Fibroblast of mammary gland (primary cell): ENCODE results near the gene KANSL1L.

Experiments
- DNase-seq: peaks from one replicate; pipeline ENCODE4 v3.0.0-alpha.2; 2010; ENCODE audit warnings: low read depth
- H3K4me3 ChIP-seq: 2 replicates; pipeline ENCODE4 v1.5.1; 2011; ENCODE audit warnings: low read depth, mild to moderate bottlenecking, low read length, moderate library complexity; ENCODE audit not compliant: control insufficient read depth
- TF ChIP-seq, protein P1 (sequence below): conservative IDR thresholded peaks from 2 replicates; pipeline ENCODE4 v1.5.1; 2011; ENCODE audit warnings: low read depth, low read length, inconsistent platforms; ENCODE audit not compliant: control insufficient read depth, insufficient read depth

Gene KANSL1L

DNA sequence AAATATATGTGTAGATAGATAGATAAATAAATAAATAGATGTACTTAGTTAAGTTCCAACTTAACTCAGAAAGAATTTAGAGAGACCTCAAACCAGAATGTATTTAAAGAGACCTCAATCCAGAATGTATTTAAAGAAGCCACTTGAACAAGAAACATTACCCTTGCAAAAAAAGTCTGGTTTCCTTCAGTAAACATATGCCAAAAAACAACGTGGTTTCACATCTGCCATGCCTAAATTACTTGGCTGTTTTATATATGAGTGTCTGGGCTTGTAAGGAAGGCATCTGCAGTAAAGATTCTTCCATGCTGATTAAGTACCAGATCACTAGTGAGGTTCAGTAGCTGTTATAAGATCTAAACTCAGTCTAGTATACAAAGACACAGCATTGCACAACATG lies 197.9 kb downstream of the KANSL1L start:
- no peak overlapping the region for H3K4me3 ChIP-seq
- peak; percentile 3 for DNase-seq
- TF ChIP-seq, protein P1, sequence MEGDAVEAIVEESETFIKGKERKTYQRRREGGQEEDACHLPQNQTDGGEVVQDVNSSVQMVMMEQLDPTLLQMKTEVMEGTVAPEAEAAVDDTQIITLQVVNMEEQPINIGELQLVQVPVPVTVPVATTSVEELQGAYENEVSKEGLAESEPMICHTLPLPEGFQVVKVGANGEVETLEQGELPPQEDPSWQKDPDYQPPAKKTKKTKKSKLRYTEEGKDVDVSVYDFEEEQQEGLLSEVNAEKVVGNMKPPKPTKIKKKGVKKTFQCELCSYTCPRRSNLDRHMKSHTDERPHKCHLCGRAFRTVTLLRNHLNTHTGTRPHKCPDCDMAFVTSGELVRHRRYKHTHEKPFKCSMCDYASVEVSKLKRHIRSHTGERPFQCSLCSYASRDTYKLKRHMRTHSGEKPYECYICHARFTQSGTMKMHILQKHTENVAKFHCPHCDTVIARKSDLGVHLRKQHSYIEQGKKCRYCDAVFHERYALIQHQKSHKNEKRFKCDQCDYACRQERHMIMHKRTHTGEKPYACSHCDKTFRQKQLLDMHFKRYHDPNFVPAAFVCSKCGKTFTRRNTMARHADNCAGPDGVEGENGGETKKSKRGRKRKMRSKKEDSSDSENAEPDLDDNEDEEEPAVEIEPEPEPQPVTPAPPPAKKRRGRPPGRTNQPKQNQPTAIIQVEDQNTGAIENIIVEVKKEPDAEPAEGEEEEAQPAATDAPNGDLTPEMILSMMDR: no peak
